Right lobe of liver (tissue), 6 donors: ENCODE data around the gene TTC24. TPM values are rescaled to one million over a fixed set of nuclear protein-coding genes. Genes with fewer than 3 reads are reported as not detected.

Source experiments
- ATAC-seq, 4 donors: fragments of 200-7000 bp; cut with Tn5 transposase; one replicate each; pipeline ENCODE4 v1.9.1; 2020; ENCODE audit warnings: mild to moderate bottlenecking in 4 of 4, moderate library complexity in 4 of 4
- DNase-seq, 3 donors: peaks; one replicate each; pipeline ENCODE4 v3.0.0-alpha.2; 2020
- H3K27ac ChIP-seq, 3 donors: fragments of 200-600 bp; one replicate each; pipeline ENCODE4 v1.8.0; 2022
- H3K27me3 ChIP-seq, 2 donors: fragments of 200-600 bp; one replicate each; pipeline ENCODE4 v1.8.0; 2022
- H3K36me3 ChIP-seq, 4 donors: fragments of 200-600 bp; sonication (generic) in 1 of 4; one replicate each; pipeline versions ENCODE4 v1.5.1 to v1.8.0; 2017 to 2022; ENCODE audit warnings: control low read depth in 1 of 4
- H3K4me1 ChIP-seq, 4 donors: fragments of 200-600 bp; sonication (generic) in 1 of 4; one replicate each; pipeline versions ENCODE4 v1.5.1 to v1.8.0; 2017 to 2022; ENCODE audit warnings: control low read depth in 1 of 4
- H3K4me3 ChIP-seq, 3 donors: fragments of 200-600 bp; one replicate each; pipeline ENCODE4 v1.8.0; 2022
- H3K9me3 ChIP-seq, 4 donors: fragments of 200-600 bp; sonication (generic) in 1 of 4; one replicate each; pipeline versions ENCODE4 v1.5.1 to v1.8.0; 2017 to 2022; ENCODE audit warnings: control low read depth in 1 of 4
- CTCF ChIP-seq, 4 donors: fragments of 200-600 bp in 3 of 4; fragments of 450-650 bp in 1 of 4; IDR thresholded peaks; one replicate each; pipeline versions ENCODE4 v1.5.1 to v1.8.0; 2016 to 2022; ENCODE audit warnings: antibody characterized with exemption in 4 of 4, mild to moderate bottlenecking in 2 of 4
- POLR2A ChIP-seq: fragments of 450-650 bp; IDR thresholded peaks from one replicate; pipeline ENCODE4 v1.6.1; 2017; ENCODE audit warnings: antibody characterized with exemption, mild to moderate bottlenecking
- WGBS: methylation state at CpG from one replicate; pipeline ENCODE4 v1.1.6; 2018; ENCODE audit warnings: low coverage, low lambda C conversion rate; ENCODE audit not compliant: insufficient coverage; ENCODE audit errors: missing lambda C conversion rate; 5-methylcytosine and 5-hydroxymethylcytosine counted together
- intact Hi-C, 2 donors: fragments of 100-400 bp; cut with DNase I; formaldehyde crosslinking; loops; one replicate each; pipeline versions ENCODE4 v1.11.2 to v1.14.1; 2022
- total RNA-seq, 6 experiments: library from RNA; depleted of rRNA in 2 of 6; stranded (reverse); fragments of >200 nt in 2 of 6; fragmentation: NEBNext Ultra II Directional in 3 of 6; extraction: Animal tissue kit (Norgen Biotek cat#: 25700) in 3 of 6; gene quantifications; one replicate each; pipeline versions ENCODE4 v1.1.0 to v1.2.4, GENCODE V29; 2016 to 2023
- donor health status: DM: no; HTN: yes; CAD: no.
- donor health status: DM: no; HTN: no; CAD: no.
- donor health status: DM: no; HTN: no; CAD: no.
- donor health status: DM: no; HTN: yes; CAD: no.
- donor health status: DM: no; HTN: yes; CAD: no.

The TTC24 gene
- total RNA-seq, 6 experiments from 2014 or later = 0.31 TPM; not detected in 5

DNA sequence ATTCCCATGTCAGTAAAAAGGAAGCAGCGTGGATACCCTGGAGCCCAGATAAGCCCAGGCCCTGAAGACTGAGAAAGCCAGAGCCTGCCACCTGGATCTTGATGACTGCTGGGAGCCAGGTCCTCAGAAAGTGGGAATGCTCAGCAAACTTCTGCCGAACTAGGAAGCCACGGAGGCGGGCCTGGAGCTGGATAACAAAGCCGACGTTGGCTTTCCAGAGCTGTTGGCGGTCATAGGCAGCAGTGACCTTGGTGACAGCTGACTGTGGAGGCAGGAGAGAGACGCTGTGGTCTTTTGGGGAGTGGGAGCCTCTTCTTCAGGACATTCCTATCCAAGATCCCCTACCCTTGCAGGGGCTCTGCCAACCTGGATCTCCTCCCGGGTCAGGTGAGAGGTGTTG lies 31.5 kb upstream of the TTC24 start:
- H3K9me3 ChIP-seq = no peaks in the 10 kb centered on the region
- no peaks in the 10 kb centered on the region for H3K4me1 ChIP-seq
- H3K27me3 ChIP-seq = no peaks in the 10 kb centered on the region
- intact Hi-C loops = no loop called here
- H3K4me3 ChIP-seq = no peak overlapping the region
- DNase-seq = no peak
- no peaks in the 10 kb centered on the region for H3K36me3 ChIP-seq
- ATAC-seq = no peak
- TF ChIP-seq CTCF (IDR thresholded peaks at IDR 0.05) (no peak), POLR2A (no peak)
- no peak overlapping the region for H3K27ac ChIP-seq
- 67% methylated on average over 3 of the region's 9 CpGs for WGBS

DNA sequence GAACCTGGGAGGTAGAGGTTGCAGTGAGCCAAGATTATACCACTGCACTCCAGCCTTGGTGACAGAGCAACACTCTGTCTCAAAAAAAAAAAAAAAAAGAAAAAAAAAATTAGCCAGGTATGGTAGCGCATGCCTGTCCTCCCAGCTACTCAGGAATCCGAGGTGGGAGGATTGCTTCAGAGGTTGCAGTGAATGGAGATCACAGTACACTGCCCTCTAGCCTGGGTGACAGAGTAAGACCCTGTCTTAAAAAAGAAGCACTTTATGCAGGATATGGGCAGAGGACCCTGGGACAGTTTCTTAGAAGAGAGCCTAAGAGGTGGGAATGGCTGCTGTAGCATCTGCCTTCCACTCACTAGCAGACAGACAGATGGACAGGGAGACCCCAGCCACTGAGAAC lies 30.1 kb upstream of the TTC24 start:
- ATAC-seq = peak in 1 of 4 donors; percentile 9

DNA sequence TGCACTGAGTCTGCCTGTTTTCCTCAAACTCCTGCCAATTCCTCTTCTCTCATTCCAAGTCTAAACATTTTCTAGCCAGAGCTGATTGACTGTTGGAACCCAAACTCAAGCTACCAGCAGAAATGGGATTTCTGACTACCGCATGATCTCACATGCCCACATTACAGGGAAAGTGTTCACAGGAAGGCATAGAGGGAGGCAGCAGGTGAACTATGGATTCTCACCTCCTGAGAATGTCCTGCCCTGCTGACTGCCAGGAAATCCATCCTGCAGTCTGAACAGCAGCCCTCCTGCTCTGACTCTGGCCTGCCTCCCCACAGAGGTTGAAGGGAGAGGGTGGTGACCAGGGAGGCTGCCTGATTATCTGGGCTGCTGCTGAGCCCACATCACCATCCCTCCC lies 29.7 kb upstream of the TTC24 start:
- Histone ChIP-seq H3K27me3 (no peaks in the 10 kb centered on the region), H3K4me1 (no peaks in the 10 kb centered on the region), H3K36me3 (no peaks in the 10 kb centered on the region), H3K4me3 (no peak overlapping the region), H3K27ac (no peak overlapping the region), H3K9me3 (no peaks in the 10 kb centered on the region)
- ATAC-seq = no peak
- intact Hi-C loops = no loop called here
- TF ChIP-seq POLR2A (no peak), CTCF (IDR thresholded peaks at IDR 0.05) (no peak)
- 100% methylated on average over 1 of the region's 1 CpG for WGBS
- no peak for DNase-seq

More for the DNA sequence above, 30.1 kb upstream of the TTC24 start:
- DNase-seq = no peak
- no peaks in the 10 kb centered on the region for H3K9me3 ChIP-seq
- H3K27me3 ChIP-seq = no peaks in the 10 kb centered on the region
- H3K4me3 ChIP-seq = no peak overlapping the region
- H3K27ac ChIP-seq = no peak overlapping the region
- 69% methylated on average over 2 of the region's 2 CpGs for WGBS
- H3K4me1 ChIP-seq = no peaks in the 10 kb centered on the region
- TF ChIP-seq CTCF (IDR thresholded peaks at IDR 0.05) = no peak
- no peak for TF ChIP-seq POLR2A
- intact Hi-C loops = no loop called here
- no peaks in the 10 kb centered on the region for H3K36me3 ChIP-seq

DNA sequence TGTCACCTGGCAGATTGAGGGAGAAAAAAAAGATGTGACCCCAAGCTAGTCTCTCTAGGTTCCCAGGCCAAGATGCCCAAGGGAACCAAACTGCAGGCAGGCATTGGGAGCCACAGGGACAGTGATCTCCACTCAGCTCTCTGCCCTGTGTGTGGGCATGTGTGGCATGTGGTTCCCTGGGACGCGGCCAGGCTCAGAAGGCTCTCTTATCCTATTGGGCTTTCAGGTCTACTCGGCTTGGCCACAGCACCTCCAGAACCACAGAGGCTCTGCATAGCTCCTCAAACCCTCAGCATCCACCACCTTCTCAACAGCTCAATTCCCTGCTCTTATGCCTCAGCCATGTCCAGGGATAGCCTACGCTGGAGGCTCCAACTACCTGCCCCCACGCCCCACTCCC lies 29.2 kb upstream of the TTC24 start:
- Histone ChIP-seq H3K4me3 (no peak overlapping the region), H3K27ac (no peak overlapping the region), H3K4me1 (no peaks in the 10 kb centered on the region), H3K9me3 (no peaks in the 10 kb centered on the region), H3K36me3 (no peaks in the 10 kb centered on the region), H3K27me3 (no peaks in the 10 kb centered on the region)
- ATAC-seq (no peak), DNase-seq (no peak)
- TF ChIP-seq POLR2A = no peak
- no peak for TF ChIP-seq CTCF (IDR thresholded peaks at IDR 0.05)
- intact Hi-C loops = no loop called here
- 83% methylated on average over 5 of the region's 5 CpGs for WGBS

- no peak for DNase-seq
- TF ChIP-seq CTCF (IDR thresholded peaks at IDR 0.05) (no peak), POLR2A (no peak)
- H3K27me3 ChIP-seq = no peaks in the 10 kb centered on the region
- no peaks in the 10 kb centered on the region for H3K4me1 ChIP-seq
- H3K9me3 ChIP-seq = no peaks in the 10 kb centered on the region
- ATAC-seq = peak in 1 of 4 donors; percentile 49
- intact Hi-C loops = no loop called here
- H3K4me3 ChIP-seq = no peak overlapping the region
- no peak overlapping the region for H3K27ac ChIP-seq
- H3K36me3 ChIP-seq = no peaks in the 10 kb centered on the region
- 83% methylated on average over 2 of the region's 3 CpGs for WGBS
These were observed 28.4 kb upstream of the TTC24 start for GRCh38 chr1:156551066-156551643.
